IMR-90 (cell line): ENCODE results near the gene GPR3. TPM values are rescaled to one million over a fixed set of nuclear protein-coding genes. Genes with fewer than 3 reads are reported as not detected.

Experiments used
- ATAC-seq: fragments of 200-7000 bp; cut with Tn5 transposase; 2 replicates; pipeline ENCODE4 v1.9.1; 2020; ENCODE audit warnings: low read depth, mild to moderate bottlenecking, moderate library complexity
- BruUV-seq: library from RNA; stranded (reverse); fragments of 400-500 nt; replicated peaks from 2 replicates; lab custom pipeline; 2021; lab: Mats Ljungman, UMichigan
- CTCF ChIA-PET: fragments of 300-600 bp; formaldehyde crosslinking; extraction: SDS; loops from one replicate; lab custom pipeline; 2021; ENCODE audit warnings: antibody characterized with exemption; lab: Yijun Ruan, JAX
- POLR2A ChIA-PET: fragments of 300-600 bp; sonication (Branson Sonifier 250); formaldehyde crosslinking; loops from one replicate; lab custom pipeline; 2022; ENCODE audit warnings: antibody characterized with exemption; ENCODE audit not compliant: unreplicated experiment; lab: Charles Lee
- DNase-seq: peaks from one replicate; pipeline ENCODE4 v3.0.0; 2013
- H2AFZ ChIP-seq: replicated peaks from 2 replicates; pipeline ENCODE3; 2013; ENCODE audit warnings: low read length, mild to moderate bottlenecking; ENCODE audit not compliant: poor library complexity
- H2AK5ac ChIP-seq: 2 replicates; pipeline ENCODE4 v1.6.1; 2013; ENCODE audit warnings: low read depth, low read length, inconsistent platforms
- H2AK9ac ChIP-seq: replicated peaks from 2 replicates; pipeline ENCODE3; 2013; ENCODE audit warnings: mild to moderate bottlenecking, low read depth, low read length, moderate library complexity; ENCODE audit not compliant: poor library complexity
- H2BK120ac ChIP-seq: 2 replicates; pipeline ENCODE4 v1.6.1; 2013; ENCODE audit warnings: low read depth, low read length, inconsistent platforms
- H2BK15ac ChIP-seq: 3 replicates; pipeline ENCODE4 v1.6.1; 2013; ENCODE audit warnings: low read depth, low read length, inconsistent platforms
- H2BK20ac ChIP-seq: 2 replicates; pipeline ENCODE4 v1.6.1; 2013; ENCODE audit warnings: low read depth, mild to moderate bottlenecking, inconsistent platforms, low read length, moderate library complexity
- H2BK5ac ChIP-seq: 2 replicates; pipeline ENCODE4 v1.6.1; 2013; ENCODE audit warnings: mild to moderate bottlenecking, low read depth, low read length, inconsistent platforms; ENCODE audit not compliant: poor library complexity, severe bottlenecking
- H3K14ac ChIP-seq: replicated peaks from 2 replicates; pipeline ENCODE4 v1.6.1; 2013; ENCODE audit warnings: low read depth, low read length, inconsistent platforms
- H3K18ac ChIP-seq: 2 replicates; pipeline ENCODE4 v1.6.1; 2013; ENCODE audit warnings: low read depth, low read length, control low read depth
- H3K23ac ChIP-seq: 2 replicates; pipeline ENCODE4 v1.6.1; 2013; ENCODE audit warnings: low read depth, low read length, inconsistent platforms
- H3K27ac ChIP-seq: 2 replicates; pipeline ENCODE4 v1.5.1; 2013; ENCODE audit warnings: mild to moderate bottlenecking, control low read depth, low read length; ENCODE audit not compliant: insufficient read depth
- H3K27me3 ChIP-seq: 2 replicates; pipeline ENCODE4 v1.6.1; 2013; ENCODE audit warnings: low read length; ENCODE audit not compliant: control insufficient read depth, insufficient read depth
- H3K36me3 ChIP-seq: 2 replicates; pipeline ENCODE4 v1.6.1; 2013; ENCODE audit warnings: low read length, mixed read lengths; ENCODE audit not compliant: control insufficient read depth, insufficient read depth
- H3K4ac ChIP-seq: 2 replicates; pipeline ENCODE4 v1.6.1; 2013; ENCODE audit warnings: low read depth, low read length, inconsistent platforms
- H3K4me1 ChIP-seq: 2 replicates; pipeline ENCODE4 v1.6.1; 2013; ENCODE audit warnings: low read length, mixed read lengths; ENCODE audit not compliant: control insufficient read depth, insufficient read depth
- H3K4me2 ChIP-seq: 2 replicates; pipeline ENCODE4 v1.6.1; 2013; ENCODE audit warnings: low read depth, mild to moderate bottlenecking, control low read depth, low read length, moderate library complexity
- H3K4me3 ChIP-seq: 2 replicates; pipeline ENCODE4 v1.5.1; 2013; ENCODE audit warnings: low read depth, mild to moderate bottlenecking, control low read depth, low read length, moderate library complexity; ENCODE audit not compliant: insufficient read depth
- H3K56ac ChIP-seq: 2 replicates; pipeline ENCODE4 v1.6.1; 2013; ENCODE audit warnings: low read length, inconsistent platforms; ENCODE audit not compliant: insufficient read depth; ENCODE audit errors: extremely low read depth
- H3K79me1 ChIP-seq, 2 experiments: 2 replicates each; pipeline ENCODE4 v1.6.1; 2013; ENCODE audit warnings: low read length in 2 of 2, inconsistent platforms in 1 of 2, low read depth in 1 of 2
- H3K9ac ChIP-seq: 2 replicates; pipeline ENCODE4 v1.6.1; 2013; ENCODE audit warnings: low read depth, low read length, control low read depth
- H3K9me1 ChIP-seq: 2 replicates; pipeline ENCODE4 v1.6.1; 2013; ENCODE audit warnings: low read length, inconsistent platforms; ENCODE audit not compliant: insufficient read depth
- H3K9me3 ChIP-seq: 2 replicates; pipeline ENCODE4 v1.6.1; 2013; ENCODE audit warnings: low read length; ENCODE audit not compliant: control insufficient read depth, insufficient read depth
- H4K20me1 ChIP-seq: 2 replicates; pipeline ENCODE4 v1.6.1; 2013; ENCODE audit warnings: low read length, inconsistent platforms; ENCODE audit not compliant: insufficient read depth
- H4K5ac ChIP-seq: 2 replicates; pipeline ENCODE4 v1.6.1; 2013; ENCODE audit warnings: mild to moderate bottlenecking, low read depth, low read length, control low read depth
- H4K8ac ChIP-seq, 2 experiments: 2 replicates each; pipeline ENCODE4 v1.6.1; 2013; ENCODE audit warnings: low read depth in 2 of 2, low read length in 2 of 2, control low read depth in 1 of 2, inconsistent platforms in 1 of 2
- H4K91ac ChIP-seq: 2 replicates; pipeline ENCODE4 v1.6.1; 2013; ENCODE audit warnings: low read depth, low read length, inconsistent platforms; ENCODE audit not compliant: insufficient read depth
- ELK1 ChIP-seq: fragments of 150-350 bp; IDR thresholded peaks from 2 replicates; pipeline ENCODE4 v1.6.1; 2016; ENCODE audit warnings: low read depth, mild to moderate bottlenecking, low read length, moderate library complexity, borderline replicate concordance
- WGBS, 2 experiments: methylation state at CpG; one replicate each; pipeline versions ENCODE4 v1.1.5 to v1.1.7; 2013; ENCODE audit warnings: missing lambda C conversion rate in 2 of 2; ENCODE audit not compliant: insufficient read length in 1 of 2; ENCODE audit errors: extremely low coverage in 2 of 2; 5-methylcytosine and 5-hydroxymethylcytosine counted together
- dilution Hi-C: fragments of 300-500 bp; cut with HindIII; formaldehyde crosslinking; loops from one replicate; pipeline ENCODE4 v1.14.3; 2018; ENCODE audit warnings: low sequenced_read_pairs; ENCODE audit not compliant: unreplicated experiment
- in situ Hi-C: fragments of 300-500 bp; cut with MboI; formaldehyde crosslinking; loops from 3 replicates; pipeline ENCODE4 v1.14.3; 2019; ENCODE audit warnings: low sequenced_read_pairs, inconsistent platforms, mixed read lengths
- intact Hi-C: fragments of 100-400 bp; cut with micrococcal nuclease; formaldehyde crosslinking; loops from 2 replicates; pipeline ENCODE4 v1.10.0; 2022
- polyA plus RNA-seq, 3 experiments: library from polyadenylated mRNA; depleted of rRNA; stranded (reverse); fragments of >200 nt; gene quantifications; 2 replicates each; pipeline ENCODE4 v1.2.3, GENCODE V29; 2012; ENCODE audit warnings: low replicate concordance in 1 of 3
- total RNA-seq: library from RNA; depleted of rRNA; stranded (reverse); fragments of >200 nt; gene quantifications from 2 replicates; pipeline ENCODE4 v1.2.3, GENCODE V29; 2012

Gene GPR3
- total and polyA plus RNA-seq, 2 of the 4 experiments (the other 2 are of a cell fraction): 0.72 to 4.8 TPM

- Histone ChIP-seq H2AFZ (no peak overlapping the region), H3K9me1 (peaks cover 7% of the 10 kb centered on the region), H2AK9ac (no peak overlapping the region), H3K36me3 (no peaks in the 10 kb centered on the region), H3K9me3 (no peaks in the 10 kb centered on the region), H2BK5ac (no peak overlapping the region), H3K27ac (no peak overlapping the region), H3K18ac (no peak overlapping the region), H2BK15ac (no peak overlapping the region), H3K9ac (no peak overlapping the region), H3K14ac (no peak overlapping the region), H4K8ac (no peak overlapping the region), H3K4me1 (peaks cover 20% of the 10 kb centered on the region), H4K5ac (no peak overlapping the region), H2AK5ac (no peak overlapping the region), H4K91ac (no peak overlapping the region), H3K23ac (no peak overlapping the region), H3K27me3 (no peaks in the 10 kb centered on the region; the same call in 1 of the 2 replicates), H4K20me1 (no peaks in the 10 kb centered on the region), H3K4me3 (no peak overlapping the region), H3K56ac (no peak overlapping the region), H2BK120ac (no peak overlapping the region), H3K79me1 (no peaks in the 10 kb centered on the region), H3K4me2 (no peak overlapping the region), H2BK20ac (no peak overlapping the region), H3K4ac (no peak overlapping the region)
- no peak for TF ChIP-seq ELK1
- CTCF ChIA-PET: interaction anchor here (0.6 to 1.1 kb wide), 4 partner anchors 7 to 63 kb away, joined by 3 to 4 read pairs (median 4); no protein-coding TSS in a partner anchor
- intact Hi-C loops: no loop called here
- dilution Hi-C loops: no loop called here
- 94% methylated on average over 3 of the region's 12 CpGs; no CpG with 5 or more reads in 1 of the 2 experiments for WGBS, 2 experiments
- in situ Hi-C loops: no loop called here
- DNase-seq (no peak), ATAC-seq (no peak)
- no TSS peak for BruUV-seq
- POLR2A ChIA-PET: interaction anchor here (0.6 kb wide), 1 partner anchor 120 kb away, joined by 5 read pairs; no protein-coding TSS in a partner anchor
Observed at GRCh38 chr1:27345272-27345671, 47.1 kb upstream of the GPR3 start.
